AG20443 (cell line): ENCODE data around the gene ERC2.
A peak's percentile ranks its signal among the peaks of the same experiment; 100 is the strongest.

ENCODE experiments used
- DNase-seq: peaks from one replicate; pipeline ENCODE4 v3.0.0; 2012; ENCODE audit warnings: low spot score, mixed read lengths

ERC2 gene

DNA sequence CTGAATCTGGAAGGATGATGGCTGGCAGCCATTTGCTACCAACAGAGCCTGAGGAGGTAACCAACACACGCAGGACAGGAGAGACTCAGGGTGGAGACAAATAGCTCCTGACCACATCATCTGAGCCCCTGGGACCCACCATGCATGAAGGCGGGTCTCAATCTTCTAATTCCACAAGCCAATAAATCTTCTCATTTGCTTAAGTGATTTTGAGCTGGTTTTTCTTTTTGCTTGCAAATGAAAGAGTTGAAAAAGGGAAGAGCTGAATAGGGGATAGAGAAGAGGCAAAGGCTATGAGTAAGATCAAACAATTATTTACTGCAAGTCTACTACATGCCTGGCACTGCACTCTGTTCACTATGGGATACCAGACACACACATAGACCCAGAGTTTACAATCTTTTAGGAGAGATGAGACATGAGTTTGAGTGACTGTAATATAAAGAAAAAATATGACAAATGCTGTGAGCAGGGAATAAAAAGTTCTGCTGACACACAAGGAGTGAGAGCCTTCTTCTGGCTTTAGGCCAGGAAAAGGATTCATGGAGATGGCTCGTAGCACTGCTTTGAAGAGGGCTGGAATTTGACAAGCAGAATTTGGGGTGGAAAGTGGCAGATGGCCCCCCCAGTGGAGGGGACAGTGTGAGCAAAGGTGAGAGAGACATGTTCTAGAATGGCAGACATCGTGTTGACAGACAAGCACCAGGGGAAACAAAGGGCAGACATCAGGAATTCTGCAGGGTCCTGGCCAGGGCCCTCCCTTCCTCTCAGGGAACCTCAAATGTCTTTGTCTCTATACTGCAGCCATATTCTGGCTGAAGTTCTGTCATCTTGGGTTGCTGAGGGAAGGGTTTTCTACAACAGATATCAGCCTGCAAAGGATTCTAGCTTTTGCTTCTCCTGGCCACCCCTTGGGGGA is 911.4 kb downstream of the ERC2 start:
- DNase-seq, result peak; percentile 26

DNA sequence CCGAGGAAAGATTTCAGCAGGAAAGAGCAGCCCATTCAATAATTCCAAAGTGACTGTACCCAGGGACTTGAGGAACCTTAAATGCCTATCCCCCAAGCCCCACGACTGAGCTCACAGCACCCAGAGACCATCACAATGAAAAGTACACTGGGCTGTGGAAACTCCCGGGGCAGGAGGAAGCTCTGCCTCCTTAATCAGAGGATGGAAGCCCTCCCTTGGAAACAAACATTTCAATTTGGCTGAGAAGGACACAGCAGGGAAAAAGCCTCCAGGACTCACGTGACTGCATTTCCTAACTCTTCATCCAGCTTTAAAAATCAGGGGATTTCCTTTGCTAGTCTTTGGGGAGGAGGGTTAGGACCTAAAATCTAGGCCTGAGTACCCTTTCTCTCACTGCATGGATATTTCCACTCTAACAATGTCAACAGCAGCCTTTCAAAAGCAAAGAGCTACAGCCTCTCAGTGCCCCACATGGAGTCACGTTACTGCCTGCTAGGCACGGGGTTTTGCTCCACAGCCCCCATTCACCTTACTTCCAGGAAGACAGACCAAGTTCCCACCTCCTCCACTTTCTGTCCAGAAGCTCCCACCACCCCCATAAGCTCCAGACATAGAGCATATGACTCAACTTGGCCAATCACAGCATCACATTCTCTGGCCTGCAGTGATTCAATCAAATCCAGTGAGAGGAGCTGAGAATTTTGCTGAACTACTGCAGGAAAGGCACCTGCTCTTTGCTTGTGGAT is 912.2 kb downstream of the ERC2 start:
- no peak for DNase-seq

DNA sequence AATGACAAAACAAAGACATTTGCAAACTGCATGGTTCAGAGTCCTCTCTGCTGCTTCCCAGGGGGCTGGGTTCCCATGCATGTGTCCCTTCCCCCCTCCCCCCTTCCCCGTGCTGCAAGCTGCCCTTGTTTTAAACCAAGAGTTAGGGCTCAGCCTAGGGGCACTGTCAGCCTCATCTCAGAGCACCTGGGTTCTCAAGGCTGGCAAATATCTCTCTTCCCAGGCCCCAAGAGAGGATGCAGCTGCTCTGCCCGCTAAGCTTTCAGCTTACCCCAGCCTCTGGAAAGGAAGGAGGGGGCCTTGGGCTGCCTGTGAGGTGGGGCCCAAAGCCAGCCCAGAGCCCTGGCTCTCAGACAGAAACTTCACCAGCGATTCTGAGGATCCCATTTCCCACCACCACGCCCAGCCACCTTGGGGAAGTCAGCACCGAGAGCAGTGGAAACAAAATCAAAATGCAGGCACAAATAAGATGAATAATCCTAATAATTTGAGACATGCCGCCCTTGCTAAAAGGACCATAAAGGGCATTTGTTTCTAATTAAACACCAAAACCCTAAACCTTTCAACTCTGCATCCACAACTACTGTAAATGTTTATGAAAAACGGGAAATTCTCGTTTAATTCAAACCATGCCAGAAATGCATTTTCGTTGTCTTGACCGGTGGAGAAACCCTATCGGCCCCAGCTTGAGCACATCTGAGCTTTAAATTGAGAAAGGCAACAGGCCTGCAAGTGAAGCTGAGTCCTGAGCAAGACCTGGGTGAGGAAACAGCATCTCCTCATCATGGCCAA is 913.4 kb downstream of the ERC2 start:
- no peak for DNase-seq

DNA sequence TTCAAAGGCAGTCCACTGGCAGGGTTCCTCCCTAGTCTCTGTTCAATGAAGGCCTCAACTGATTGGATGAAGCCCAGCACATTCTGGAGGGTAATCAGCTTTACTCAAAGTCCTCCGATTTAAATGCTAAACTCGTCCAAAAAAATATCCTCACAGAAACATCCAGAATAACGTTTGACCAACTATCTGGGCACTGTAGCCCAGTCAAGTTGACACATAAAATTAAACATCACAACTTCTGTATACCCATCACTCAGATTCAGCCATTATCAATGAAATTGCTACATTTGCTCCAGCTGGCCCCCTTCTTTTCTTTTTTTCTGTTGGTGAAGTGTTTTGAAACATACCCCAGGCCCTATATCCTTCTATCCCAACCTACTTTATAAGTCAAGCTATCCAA is 916.6 kb downstream of the ERC2 start:
- no peak for DNase-seq

DNA sequence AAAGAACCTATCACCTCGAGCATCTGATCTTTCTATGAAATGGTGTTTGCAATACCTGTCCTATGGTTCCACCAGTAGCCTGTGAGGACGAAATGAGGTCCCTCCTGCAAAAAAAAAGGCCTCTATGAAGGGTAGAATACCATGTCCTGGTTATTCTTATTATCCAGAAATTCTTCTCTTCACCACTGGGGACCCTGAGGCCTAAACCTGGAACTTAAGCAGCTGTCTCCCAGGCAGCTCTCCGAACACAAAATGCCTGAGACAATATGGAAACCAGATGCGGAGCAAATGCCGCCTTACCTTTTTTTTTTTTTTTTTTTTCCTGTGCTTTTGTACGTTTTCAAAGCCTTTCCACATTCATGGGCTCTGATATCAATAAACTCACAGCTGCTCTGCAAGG is 919.1 kb downstream of the ERC2 start:
- peak; percentile 67 for DNase-seq

DNA sequence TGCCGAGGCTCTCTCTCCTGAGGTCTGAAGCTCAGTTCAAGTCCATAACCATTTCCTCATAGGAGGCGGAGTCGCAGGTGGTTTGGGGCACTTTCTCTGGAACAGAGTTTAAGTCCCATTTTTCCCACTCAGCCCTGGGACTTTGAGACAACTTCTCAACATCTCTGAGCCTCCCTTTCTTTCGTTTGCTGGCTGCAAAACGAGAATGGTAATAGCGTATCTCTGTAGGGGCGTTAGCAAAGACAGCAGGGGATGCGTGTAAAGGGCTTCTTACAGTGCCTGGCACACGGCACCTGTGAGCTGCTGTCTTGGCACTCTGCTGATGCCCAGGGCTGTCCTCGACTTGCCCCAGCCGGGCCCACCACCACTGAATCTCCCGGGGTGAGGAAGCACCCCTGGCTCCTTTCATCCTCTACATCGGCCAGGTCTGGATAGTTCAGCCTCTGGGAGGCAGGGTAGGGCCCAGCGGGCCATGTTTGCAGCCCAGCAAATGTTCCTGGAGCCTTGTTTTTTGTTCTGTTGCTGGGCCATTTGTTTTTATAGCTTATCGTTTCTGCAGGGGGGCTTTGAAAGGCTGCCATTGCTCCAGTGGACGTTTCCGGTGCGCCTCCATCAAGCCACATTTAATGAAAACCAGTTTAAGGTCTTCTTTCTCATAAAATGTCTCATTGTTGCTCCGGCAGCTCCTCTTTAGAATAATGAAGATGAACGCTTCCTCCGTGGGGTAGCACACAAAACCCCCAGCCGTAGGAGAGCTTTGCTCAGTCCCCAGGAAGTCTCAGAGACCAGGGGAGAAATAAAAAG is 921.2 kb downstream of the ERC2 start:
- no peak for DNase-seq

DNA sequence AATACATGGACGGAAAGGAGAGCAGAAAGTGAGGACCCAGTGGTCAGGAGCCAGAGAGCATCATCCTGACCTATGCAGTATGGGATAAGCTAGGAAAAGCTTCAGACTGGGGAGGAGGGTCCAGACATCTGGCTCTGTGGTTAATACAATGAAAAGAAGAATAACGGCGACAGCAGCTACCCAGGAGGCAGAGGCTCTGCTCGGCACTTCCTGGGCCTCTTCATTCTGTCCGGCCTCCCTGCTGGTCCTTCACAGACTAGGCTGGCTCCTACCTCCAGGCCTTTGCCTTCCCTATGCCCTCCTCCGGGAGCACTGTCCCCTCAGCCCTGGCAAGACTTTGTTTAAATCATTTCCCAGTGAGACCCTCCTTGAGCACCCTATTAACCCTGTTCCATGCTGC is 922.3 kb downstream of the ERC2 start:
- no peak for DNase-seq

DNA sequence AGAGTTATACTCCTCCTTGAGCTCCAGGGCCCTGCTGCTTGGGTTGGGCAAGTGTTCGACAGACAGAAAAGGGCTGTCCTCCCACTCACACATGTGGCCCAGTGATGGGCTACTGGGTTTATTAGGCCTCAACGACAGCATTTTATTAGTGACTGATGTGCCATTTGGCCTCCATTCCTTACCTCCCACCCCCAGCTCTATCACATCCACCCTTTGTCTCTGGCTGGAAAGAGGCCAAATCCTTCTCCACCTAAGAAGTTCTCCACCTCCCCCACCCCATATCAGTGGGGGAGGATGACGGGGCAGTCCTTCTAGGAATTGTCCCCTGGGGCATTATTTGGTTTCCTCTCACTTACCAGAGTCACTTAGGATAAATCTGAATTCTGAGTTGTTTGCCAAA is 924.0 kb downstream of the ERC2 start:
- no peak for DNase-seq

DNA sequence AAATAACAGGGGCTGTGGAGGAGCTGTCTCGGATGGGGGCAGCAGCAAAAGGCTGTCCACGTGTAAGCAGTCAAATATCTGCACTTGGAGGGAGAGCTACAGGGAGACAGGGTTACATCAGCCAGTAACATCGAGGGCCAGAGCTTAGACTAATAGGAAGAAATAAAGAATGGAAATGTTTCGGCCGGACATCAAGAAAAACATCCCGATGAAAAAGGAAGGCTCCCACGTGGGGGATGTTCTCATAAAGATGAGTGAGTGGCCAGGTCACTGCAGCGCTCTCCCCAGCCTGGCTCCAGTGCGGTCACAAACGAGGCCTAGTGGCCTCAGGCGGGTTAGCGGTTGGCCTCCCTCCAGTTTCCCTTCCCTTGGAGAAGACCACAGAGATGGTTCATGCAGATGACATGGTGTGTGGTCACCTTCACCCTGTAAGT is 925.1 kb downstream of the ERC2 start:
- DNase-seq, result no peak

DNA sequence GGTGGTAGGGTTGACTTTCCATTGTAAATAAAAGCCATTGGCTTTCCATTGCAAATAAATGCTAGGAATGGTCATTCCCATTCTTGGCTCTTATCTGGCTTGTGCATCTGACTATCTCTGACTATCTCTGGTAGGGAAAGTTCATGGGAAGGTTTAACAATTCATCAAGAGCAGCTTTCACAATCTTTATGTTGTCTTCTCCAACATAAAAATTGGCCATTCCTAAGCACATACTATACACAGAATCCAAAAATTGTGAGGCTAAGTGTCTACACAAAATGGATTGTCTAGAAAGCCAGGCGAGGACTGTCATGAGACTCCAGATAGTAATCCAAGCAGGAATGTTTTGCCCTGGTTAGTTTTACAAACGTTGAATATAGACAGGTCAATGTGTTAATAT is 926.8 kb downstream of the ERC2 start:
- no peak for DNase-seq

DNA sequence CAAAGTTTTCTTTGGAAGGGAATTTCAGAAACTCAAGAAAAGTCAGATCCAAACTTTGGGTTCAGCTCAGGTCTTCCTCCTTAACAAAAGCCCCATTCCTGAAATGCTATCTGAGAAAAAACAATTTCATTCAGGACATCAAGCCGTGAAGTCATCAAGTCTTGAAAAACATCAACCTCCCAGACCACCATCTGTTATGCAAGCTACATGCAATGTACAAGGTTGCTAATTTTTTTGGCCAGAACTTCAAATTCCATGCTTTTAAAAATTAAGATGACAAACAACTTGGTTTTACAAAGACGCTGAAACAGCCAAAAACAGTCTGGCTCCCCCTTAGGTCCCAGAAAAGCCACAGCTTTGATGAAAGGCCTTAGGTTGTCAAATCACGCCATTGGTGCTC is 927.3 kb downstream of the ERC2 start:
- DNase-seq, result no peak

DNA sequence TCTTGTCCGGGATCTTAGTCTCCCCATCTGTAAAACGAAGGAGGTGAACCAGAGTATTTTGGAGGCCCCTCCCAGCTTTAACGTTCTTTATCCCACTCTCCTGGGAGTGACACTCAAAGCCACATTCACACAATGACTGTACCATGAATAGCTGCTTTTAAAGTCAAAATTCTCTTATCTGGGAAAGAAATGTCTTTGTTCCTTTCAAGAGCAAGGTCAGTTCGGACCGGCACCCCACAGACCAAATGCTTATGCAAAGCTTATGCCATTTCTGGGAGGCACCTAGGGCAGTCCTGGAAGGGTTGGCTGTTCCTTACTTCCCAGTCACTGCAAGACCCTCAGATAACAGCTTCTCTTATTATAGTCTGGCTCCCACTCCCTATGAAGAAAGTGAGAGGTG is 927.7 kb downstream of the ERC2 start:
- DNase-seq, result no peak

DNA sequence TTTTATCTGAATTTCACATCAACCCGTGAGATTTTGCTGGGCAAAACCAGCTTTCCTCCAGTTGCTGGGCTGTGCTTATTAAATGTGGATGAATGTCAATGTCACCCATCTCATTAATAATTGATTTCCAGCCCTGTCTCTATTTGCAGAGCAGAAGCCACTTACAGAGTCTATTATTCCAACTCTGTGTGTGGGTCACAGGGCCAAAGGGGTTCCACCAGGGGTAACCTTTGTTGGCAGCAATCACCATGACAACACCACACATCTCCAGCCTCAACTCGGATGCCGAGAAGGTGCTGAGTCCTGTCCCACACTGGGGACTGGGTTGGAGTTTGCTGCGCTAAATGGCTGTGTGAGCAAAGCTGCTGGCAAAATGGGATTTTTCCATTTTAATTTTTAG is 930.1 kb downstream of the ERC2 start:
- DNase-seq, result no peak

DNA sequence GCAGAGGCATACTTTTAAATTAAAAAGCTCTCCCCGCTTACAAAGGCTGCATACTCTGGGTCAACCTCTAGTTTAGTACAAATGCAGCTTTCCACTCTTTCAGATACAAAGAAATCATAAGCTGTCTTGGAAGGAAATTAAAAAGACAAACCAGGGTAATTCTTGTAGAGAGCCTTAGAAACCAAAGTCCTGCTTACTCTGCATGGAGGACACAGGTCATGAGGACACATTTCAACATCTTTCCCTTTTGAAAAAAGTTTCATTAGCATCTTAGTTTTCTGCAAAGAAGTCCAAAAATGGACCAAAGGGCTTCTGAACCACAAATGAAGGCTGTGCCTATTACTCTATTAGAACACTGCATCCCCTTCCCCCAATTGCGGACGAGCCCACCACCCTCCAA is 930.7 kb downstream of the ERC2 start:
- DNase-seq, result no peak

DNA sequence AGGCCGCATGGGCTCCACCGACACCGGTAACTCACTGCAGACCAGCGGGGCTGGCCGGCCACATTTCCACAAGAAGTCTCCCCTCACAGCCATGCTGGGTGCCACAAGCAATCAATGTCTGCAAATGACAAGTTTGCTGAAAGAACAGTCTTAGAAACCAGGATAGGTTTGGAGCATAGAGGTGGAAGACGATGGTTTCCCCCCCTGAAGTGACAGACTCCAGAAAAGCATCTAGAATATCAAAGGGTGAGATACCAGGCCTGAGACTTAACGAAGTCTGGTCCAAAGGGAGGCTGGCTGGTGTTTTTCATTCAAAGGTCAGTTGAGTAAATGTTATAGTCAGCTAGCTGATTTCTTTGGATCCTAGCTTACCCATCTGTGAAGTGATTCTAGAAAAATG is 931.1 kb downstream of the ERC2 start:
- no peak for DNase-seq

DNA sequence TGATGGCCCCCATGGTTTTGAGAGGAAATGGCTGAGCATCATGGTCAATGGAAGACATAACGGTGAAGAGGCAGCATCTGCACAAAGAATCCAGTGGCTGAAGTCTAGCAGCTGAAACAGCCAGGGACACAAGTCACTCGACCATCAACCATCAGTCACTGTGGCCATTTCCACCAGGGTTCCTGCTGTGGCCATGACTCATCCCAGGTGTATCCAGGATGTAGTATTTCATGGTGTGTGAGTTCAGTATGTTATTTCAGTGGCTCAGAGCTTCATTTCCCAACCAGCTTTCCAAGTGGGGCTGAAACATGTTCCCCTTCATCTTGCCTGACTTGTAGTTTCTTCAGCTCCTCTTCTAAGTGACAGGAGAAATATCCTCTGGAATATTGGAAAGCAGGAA is 933.4 kb downstream of the ERC2 start:
- no peak for DNase-seq

DNA sequence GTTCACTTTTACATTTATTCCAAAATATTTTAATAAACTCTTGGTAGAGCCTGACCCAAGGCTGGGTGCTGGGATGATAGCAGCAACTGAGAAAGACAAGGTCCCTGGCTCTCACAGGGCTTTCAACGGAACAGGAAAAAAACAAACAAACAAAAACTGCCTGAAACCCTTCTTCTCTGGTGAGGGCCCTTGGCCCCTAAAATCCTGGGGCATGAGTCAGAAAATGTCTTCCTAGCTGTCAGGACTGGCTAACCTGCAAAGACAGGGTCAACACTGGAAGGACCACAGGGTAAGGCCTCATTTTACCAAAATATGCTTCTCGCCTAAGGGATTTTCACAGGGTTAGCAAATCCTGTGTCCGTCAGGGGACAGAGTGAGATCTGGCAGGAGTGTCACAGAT is 935.5 kb downstream of the ERC2 start:
- no peak for DNase-seq

DNA sequence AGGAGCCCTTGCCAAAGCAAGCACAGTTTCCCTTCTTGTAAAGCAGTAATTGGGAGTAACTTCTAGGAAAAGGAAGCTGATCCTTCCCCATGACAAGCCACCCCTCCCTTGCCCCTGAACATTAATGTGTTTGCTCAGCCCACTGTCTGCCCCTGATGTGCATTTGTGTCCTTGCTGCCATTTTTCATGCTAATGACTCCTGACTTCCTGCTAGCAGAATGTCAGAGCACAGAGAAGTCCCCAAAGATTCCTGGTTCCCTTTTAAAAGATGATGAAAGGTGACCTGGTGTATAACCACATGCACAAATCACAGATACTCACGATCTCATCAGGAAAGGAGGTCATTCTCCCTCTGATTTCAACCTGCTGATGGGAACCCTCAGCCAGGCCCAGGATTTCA is 936.9 kb downstream of the ERC2 start:
- no peak for DNase-seq

DNA sequence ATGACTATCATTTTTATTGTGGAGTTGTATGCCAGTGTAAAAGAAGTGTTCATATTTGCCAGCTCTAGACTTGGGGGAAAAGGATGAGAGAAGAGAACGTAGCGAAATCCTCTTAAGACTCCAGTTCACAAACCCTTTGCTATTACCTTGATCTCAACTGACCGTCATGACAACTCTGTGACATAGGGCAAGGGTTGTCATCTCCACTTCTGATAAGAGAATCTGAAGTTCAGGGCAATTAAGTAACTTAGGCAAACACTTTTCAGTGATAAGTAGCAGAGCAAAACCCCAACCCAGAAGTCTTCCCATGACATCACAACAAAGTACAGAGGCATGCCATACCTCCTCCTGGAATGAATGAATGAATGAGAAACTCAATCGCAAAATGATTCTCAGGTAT is 940.9 kb downstream of the ERC2 start:
- DNase-seq, result no peak

DNA sequence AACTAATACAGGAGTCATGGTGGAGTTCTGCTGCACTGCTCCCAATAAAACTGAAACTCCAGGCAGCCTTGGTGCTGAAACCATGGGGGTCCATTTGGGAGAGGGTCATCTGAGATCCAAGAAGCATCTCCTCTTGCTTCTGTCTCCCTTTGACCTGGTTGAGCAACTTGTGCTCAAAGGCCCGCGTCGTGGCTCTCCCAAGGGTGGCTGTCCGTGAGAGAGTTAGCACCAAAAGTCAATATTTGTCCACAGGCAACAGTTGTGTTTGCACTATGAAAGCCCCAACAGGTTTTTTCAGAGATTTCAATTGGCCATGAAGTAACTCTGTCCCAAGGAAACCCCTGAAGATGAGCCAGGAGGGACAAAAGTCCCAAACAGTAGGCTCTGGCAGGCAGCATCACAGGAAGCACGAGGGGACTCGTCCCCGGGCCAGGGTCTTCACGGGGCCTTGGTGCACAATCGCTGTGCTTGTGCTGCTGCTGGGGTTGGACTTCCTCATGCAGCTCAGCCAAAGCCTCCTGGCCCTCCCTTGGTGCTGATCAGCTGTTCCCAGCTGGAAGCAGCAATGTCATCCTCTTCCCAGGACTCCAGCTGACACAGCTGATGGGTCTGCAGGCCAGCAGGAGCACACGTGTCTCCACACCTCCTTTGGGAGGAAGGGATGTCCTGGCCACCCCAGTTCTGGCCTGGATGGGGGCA is 941.8 kb downstream of the ERC2 start:
- no peak for DNase-seq

DNA sequence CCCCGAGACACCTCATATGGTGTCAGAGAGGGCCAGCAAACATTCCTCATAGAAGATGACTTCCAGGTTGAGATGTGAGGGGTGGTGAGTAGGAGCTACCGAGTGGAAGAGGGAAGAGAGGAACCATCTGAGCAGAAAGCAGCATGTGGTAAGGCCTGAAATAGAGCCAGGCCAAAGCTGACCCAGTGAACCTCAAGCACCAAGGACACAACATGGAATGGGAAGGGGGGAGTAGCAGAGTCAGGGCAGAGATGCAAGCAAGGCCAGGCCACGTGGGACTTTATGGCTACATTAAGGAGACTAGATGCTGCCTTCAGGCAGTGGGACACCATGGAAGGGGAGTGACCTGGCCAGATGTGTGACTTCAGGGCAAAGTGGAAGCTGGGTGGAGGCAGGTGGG is 942.8 kb downstream of the ERC2 start:
- no peak for DNase-seq
